HEK293T (cell line): Measurements from ENCODE around the gene NFAT5.

Source experiments
- ARNT ChIP-seq: fragments of 450-650 bp; IDR thresholded peaks from 2 replicates; pipeline ENCODE4 v1.6.1; 2017; ENCODE audit warnings: mild to moderate bottlenecking
- BHLHE40 ChIP-seq: fragments of 450-650 bp; IDR thresholded peaks from 2 replicates; pipeline ENCODE4 v1.6.1; 2016; ENCODE audit warnings: mild to moderate bottlenecking, moderate library complexity, borderline replicate concordance
- ELF4 ChIP-seq: fragments of 450-650 bp; IDR thresholded peaks from 2 replicates; pipeline ENCODE4 v1.6.1; 2017; ENCODE audit warnings: antibody characterized with exemption
- FOXA1 ChIP-seq: fragments of 450-650 bp; IDR thresholded peaks from 2 replicates; pipeline ENCODE4 v1.6.1; 2016; ENCODE audit warnings: mild to moderate bottlenecking
- FOXK2 ChIP-seq: fragments of 450-650 bp; IDR thresholded peaks from 2 replicates; pipeline ENCODE4 v1.6.1; 2016; ENCODE audit warnings: mild to moderate bottlenecking
- FOXM1 ChIP-seq: fragments of 450-650 bp; IDR thresholded peaks from 2 replicates; pipeline ENCODE4 v1.6.1; 2017; ENCODE audit warnings: mild to moderate bottlenecking, borderline replicate concordance
- HDGF ChIP-seq: fragments of 450-650 bp; IDR thresholded peaks from 2 replicates; pipeline ENCODE4 v1.6.1; 2017; ENCODE audit warnings: antibody characterized with exemption, borderline replicate concordance
- SP1 ChIP-seq: fragments of 450-650 bp; IDR thresholded peaks from 2 replicates; pipeline ENCODE4 v1.6.1; 2017
- SUZ12 ChIP-seq: fragments of 450-650 bp; IDR thresholded peaks from 2 replicates; pipeline ENCODE4 v1.6.1; 2016; ENCODE audit warnings: mild to moderate bottlenecking
- TARDBP ChIP-seq: fragments of 450-650 bp; IDR thresholded peaks from 2 replicates; pipeline ENCODE4 v1.6.1; 2016
- ZNF384 ChIP-seq: fragments of 450-650 bp; IDR thresholded peaks from 2 replicates; pipeline ENCODE4 v1.6.1; 2016
- TF ChIP-seq, protein P1 (sequence below): fragments of 450-650 bp; IDR thresholded peaks from 2 replicates; pipeline ENCODE4 v1.6.1; 2016

DNA sequence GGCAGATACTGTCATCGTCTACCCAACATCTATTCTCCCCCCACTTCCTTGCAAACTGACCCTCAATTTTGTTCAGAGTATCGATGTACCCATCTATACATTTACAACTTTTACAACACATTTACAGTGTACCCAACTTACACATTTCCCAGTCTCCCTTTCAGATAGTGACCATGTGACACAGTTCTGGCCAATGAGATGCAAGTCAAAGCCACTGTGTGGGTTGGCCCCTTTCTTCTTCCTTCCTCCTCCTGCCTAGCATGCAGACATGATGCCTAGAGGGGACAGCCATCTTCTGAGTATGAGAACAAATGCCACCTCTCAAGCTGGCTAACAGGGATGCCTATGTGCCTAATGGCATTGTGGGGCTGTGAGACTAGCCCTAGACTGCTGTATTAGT lies 11.3 kb upstream of the NFAT5 start:
- TF ChIP-seq FOXK2 (no peak), ZNF384 (no peak), SP1 (no peak), BHLHE40 (no peak), TARDBP (no peak), HDGF (no peak), ELF4 (no peak), FOXA1 (no peak), SUZ12 (no peak), FOXM1 (no peak), ARNT (no peak)
- TF ChIP-seq, protein P1, sequence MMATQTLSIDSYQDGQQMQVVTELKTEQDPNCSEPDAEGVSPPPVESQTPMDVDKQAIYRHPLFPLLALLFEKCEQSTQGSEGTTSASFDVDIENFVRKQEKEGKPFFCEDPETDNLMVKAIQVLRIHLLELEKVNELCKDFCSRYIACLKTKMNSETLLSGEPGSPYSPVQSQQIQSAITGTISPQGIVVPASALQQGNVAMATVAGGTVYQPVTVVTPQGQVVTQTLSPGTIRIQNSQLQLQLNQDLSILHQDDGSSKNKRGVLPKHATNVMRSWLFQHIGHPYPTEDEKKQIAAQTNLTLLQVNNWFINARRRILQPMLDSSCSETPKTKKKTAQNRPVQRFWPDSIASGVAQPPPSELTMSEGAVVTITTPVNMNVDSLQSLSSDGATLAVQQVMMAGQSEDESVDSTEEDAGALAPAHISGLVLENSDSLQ, result no peak
